ENCODE data around the gene TNK2.

- no peak for TF ChIP-seq POLR2A (IDR thresholded peaks at IDR 0.05)
- TF ChIP-seq, protein P1, sequence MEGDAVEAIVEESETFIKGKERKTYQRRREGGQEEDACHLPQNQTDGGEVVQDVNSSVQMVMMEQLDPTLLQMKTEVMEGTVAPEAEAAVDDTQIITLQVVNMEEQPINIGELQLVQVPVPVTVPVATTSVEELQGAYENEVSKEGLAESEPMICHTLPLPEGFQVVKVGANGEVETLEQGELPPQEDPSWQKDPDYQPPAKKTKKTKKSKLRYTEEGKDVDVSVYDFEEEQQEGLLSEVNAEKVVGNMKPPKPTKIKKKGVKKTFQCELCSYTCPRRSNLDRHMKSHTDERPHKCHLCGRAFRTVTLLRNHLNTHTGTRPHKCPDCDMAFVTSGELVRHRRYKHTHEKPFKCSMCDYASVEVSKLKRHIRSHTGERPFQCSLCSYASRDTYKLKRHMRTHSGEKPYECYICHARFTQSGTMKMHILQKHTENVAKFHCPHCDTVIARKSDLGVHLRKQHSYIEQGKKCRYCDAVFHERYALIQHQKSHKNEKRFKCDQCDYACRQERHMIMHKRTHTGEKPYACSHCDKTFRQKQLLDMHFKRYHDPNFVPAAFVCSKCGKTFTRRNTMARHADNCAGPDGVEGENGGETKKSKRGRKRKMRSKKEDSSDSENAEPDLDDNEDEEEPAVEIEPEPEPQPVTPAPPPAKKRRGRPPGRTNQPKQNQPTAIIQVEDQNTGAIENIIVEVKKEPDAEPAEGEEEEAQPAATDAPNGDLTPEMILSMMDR (IDR thresholded peaks at IDR 0.05): no peak
These were observed 25.2 kb downstream of the TNK2 start for GRCh38 chr3:195883160-195883559.

All from adrenal gland (tissue), 5 donors.